Transverse colon (tissue), 4 donors: ENCODE results near the gene ZNF446. TPM values are rescaled to one million over a fixed set of nuclear protein-coding genes. Genes with fewer than 3 reads are reported as not detected.
A peak's percentile ranks its signal among the peaks of the same experiment; 100 is the strongest.

ENCODE experiments used
- DNase-seq: peaks from one replicate; pipeline ENCODE4 v3.0.0-alpha.2; 2019
- H3K27ac ChIP-seq, 4 donors: fragments of 200-600 bp; sonication (generic); 2 replicates each; pipeline ENCODE4 v1.5.1; 2016 to 2018; ENCODE audit warnings: inconsistent platforms in 4 of 4
- H3K27me3 ChIP-seq: fragments of 200-600 bp; sonication (generic); 2 replicates; pipeline ENCODE4 v1.5.1; 2017; ENCODE audit warnings: inconsistent platforms
- H3K36me3 ChIP-seq, 4 donors: fragments of 200-600 bp; sonication (generic); 2 replicates each; pipeline ENCODE4 v1.5.1; 2017 to 2019; ENCODE audit warnings: inconsistent platforms in 4 of 4
- H3K4me1 ChIP-seq, 4 donors: fragments of 200-600 bp; sonication (generic); 2 replicates each; pipeline ENCODE4 v1.5.1; 2017 to 2020; ENCODE audit warnings: inconsistent platforms in 4 of 4
- H3K4me3 ChIP-seq, 4 donors: fragments of 200-600 bp; sonication (generic); 1 replicate in 1 of 4; 2 replicates in 3 of 4; pipeline versions ENCODE4 v1.5.1 to v1.6.1; 2017 to 2019; ENCODE audit warnings: inconsistent platforms in 4 of 4
- H3K9me3 ChIP-seq, 2 donors: fragments of 200-600 bp; sonication (generic); 2 replicates each; pipeline ENCODE4 v1.5.1; 2017 to 2019; ENCODE audit warnings: inconsistent platforms in 2 of 2
- EP300 ChIP-seq: sonication (generic); formaldehyde crosslinking; IDR thresholded peaks from one replicate; pipeline ENCODE4 v1.6.1; 2017; ENCODE audit warnings: antibody characterized with exemption, low read depth
- POLR2A ChIP-seq: fragments of 450-650 bp; IDR thresholded peaks from one replicate; pipeline ENCODE4 v1.6.1; 2016; ENCODE audit warnings: antibody characterized with exemption, mild to moderate bottlenecking, moderate library complexity
- POLR2AphosphoS5 ChIP-seq, 3 donors: sonication (generic); formaldehyde crosslinking; IDR thresholded peaks; one replicate each; pipeline ENCODE4 v1.6.1; 2016; ENCODE audit warnings: antibody characterized with exemption in 3 of 3
- WGBS, 2 donors: methylation state at CpG; one replicate each; pipeline ENCODE4 v1.1.5; 2018; ENCODE audit warnings: low coverage in 1 of 2; 5-methylcytosine and 5-hydroxymethylcytosine counted together
- in situ Hi-C, 4 donors: fragments of 200-750 bp; cut with MboI; loops; one replicate each; pipeline versions ENCODE4 v1.15.0 to v1.15.1; 2017; ENCODE audit warnings: low sequenced_read_pairs in 3 of 4, low pct_ligation_motif_present in 1 of 4, low pct_unique_long_range_greater_than_20kb in 1 of 4
- intact Hi-C: fragments of 100-400 bp; cut with DNase I; formaldehyde crosslinking; loops from one replicate; pipeline ENCODE4 v1.15.1; 2023; ENCODE audit warnings: low total_unique reads
- total RNA-seq, 4 donors: library from RNA; depleted of rRNA; stranded (reverse); fragments of >200 nt; gene quantifications; one replicate each; pipeline ENCODE4 v1.1.0, GENCODE V29; 2016
- TF ChIP-seq, protein P1 (sequence below), 5 experiments: fragments of 200-600 bp in 3 of 5; fragments of 450-650 bp in 2 of 5; sonication (generic) in 3 of 5; IDR thresholded peaks; 1 replicate in 2 of 5; 2 replicates in 3 of 5; pipeline ENCODE4 v1.5.1; 2016 to 2017; ENCODE audit warnings: antibody characterized with exemption in 5 of 5, inconsistent platforms in 3 of 5, mild to moderate bottlenecking in 2 of 5, moderate library complexity in 1 of 5

ZNF446 gene
- total RNA-seq, 4 donors from 2014 or later, result 2.8 to 54.6 (median 18.1) TPM

DNA sequence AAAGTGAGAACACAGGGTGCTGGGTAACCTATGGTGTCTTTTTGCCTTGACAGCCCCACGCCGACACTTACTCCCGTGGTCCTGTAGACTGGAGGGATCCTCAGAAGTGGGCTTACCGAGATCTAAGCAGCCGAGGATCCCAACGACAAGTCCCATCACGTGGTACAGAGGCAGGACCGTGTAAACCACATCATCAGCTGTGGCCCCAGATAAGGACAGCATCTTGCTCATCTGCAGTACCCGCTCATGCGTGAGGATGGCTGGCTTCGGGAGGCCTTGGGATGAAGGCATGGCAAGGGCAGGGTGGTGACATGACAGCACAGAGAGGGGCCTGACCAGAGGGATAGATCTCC is 33.6 kb downstream of the ZNF446 start:
- intact Hi-C loops (no loop called here), in situ Hi-C loops (no loop called here)
- no peaks in the 10 kb centered on the region for H3K36me3 ChIP-seq
- H3K4me1 ChIP-seq, result peaks cover 7 to 26% (median 20%) of the 10 kb centered on the region in 4 donors
- no peaks in the 10 kb centered on the region for H3K9me3 ChIP-seq
- no peak for DNase-seq
- H3K27ac ChIP-seq, result no peak overlapping the region
- TF ChIP-seq POLR2AphosphoS5 (IDR thresholded peaks at IDR 0.05), result no peak
- no peak for TF ChIP-seq EP300
- 93% methylated on average over 11 of the region's 11 CpGs; no CpG with 5 or more reads in 1 of the 2 donors for WGBS, 2 donors
- H3K27me3 ChIP-seq, result no peaks in the 10 kb centered on the region
- H3K4me3 ChIP-seq, result no peak overlapping the region

DNA sequence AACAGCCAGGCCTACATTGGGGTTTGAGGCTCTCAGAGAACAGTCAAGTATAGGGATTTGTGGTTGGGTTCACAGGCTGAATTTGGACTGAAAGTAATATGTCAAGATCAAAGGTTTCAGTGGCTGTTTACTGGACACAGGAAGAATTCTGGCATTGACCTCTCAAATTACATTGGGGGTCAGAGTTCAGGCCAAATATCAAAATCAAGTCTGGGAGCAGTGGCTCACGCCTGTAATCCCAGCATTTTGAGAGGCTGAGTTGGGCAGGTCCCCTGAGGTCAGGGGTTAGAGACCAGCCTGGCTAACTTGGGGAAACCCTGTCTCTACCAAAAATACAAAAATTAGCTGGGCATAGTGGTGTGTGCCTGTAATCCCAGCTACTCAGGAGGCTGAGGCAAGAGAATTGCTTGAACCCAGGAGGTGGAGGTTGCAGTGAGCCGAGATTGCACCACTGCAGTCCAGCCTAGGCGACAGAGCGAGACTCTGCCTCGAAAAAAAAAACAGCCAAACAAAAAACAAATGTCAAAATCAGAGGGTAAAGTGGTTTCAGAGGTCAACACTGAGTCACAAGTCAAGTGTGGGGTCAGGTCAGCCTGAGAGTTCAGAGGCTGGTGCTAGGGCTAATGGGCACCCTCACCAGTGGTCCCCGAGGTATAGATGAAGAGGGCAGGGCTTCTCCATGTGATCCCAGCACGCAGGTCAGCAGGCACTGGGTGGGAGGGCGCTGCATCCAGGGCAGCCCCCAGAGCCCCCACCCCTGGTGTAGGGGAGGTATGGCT is 34.1 kb downstream of the ZNF446 start:
- WGBS, 2 donors, result 82 to 90% methylated on average over 4 to 8 of the region's 8 CpGs
- intact Hi-C loops, result no loop called here

GRCh38 chr19:58511353-58512208 is 35.4 kb downstream of the ZNF446 start, which contains the start of gene SLC27A5:
Gene SLC27A5, minus strand, starts transcription at chr19:58511992. Its CDS starts 37 bp downstream, at chr19:58511955.
- Histone ChIP-seq H3K4me1 (peaks cover 10 to 27% (median 21%) of the 10 kb centered on the region in 4 donors), H3K36me3 (no peaks in the 10 kb centered on the region), H3K27me3 (no peaks in the 10 kb centered on the region), H3K4me3 (no peak within 1 kb of the TSS), H3K9me3 (no peaks in the 10 kb centered on the region), H3K27ac (no peak within 1 kb of the TSS)
- in situ Hi-C loops, result no loop called here
- TF ChIP-seq POLR2A (peak; percentile 13), POLR2AphosphoS5 (IDR thresholded peaks at IDR 0.05) (peak in 1 of 3 donors; percentile 7), EP300 (no peak)
- TF ChIP-seq, protein P1, sequence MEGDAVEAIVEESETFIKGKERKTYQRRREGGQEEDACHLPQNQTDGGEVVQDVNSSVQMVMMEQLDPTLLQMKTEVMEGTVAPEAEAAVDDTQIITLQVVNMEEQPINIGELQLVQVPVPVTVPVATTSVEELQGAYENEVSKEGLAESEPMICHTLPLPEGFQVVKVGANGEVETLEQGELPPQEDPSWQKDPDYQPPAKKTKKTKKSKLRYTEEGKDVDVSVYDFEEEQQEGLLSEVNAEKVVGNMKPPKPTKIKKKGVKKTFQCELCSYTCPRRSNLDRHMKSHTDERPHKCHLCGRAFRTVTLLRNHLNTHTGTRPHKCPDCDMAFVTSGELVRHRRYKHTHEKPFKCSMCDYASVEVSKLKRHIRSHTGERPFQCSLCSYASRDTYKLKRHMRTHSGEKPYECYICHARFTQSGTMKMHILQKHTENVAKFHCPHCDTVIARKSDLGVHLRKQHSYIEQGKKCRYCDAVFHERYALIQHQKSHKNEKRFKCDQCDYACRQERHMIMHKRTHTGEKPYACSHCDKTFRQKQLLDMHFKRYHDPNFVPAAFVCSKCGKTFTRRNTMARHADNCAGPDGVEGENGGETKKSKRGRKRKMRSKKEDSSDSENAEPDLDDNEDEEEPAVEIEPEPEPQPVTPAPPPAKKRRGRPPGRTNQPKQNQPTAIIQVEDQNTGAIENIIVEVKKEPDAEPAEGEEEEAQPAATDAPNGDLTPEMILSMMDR (IDR thresholded peaks at IDR 0.05), result no peak
- DNase-seq, result peak; percentile 56
- 50 to 92% methylated on average over 1 to 17 of the region's 25 CpGs for WGBS, 2 donors
- intact Hi-C loops, result no loop called here

More for the DNA sequence above, 34.1 kb downstream of the ZNF446 start:
- in situ Hi-C loops, result no loop called here
- H3K4me1 ChIP-seq, result peaks cover 10 to 27% (median 21%) of the 10 kb centered on the region in 4 donors
- H3K4me3 ChIP-seq, result no peak overlapping the region
- no peak for TF ChIP-seq POLR2A
- TF ChIP-seq, protein P1 (IDR thresholded peaks at IDR 0.05), result no peak
- no peak for TF ChIP-seq EP300
- no peak for TF ChIP-seq POLR2AphosphoS5 (IDR thresholded peaks at IDR 0.05)
- H3K9me3 ChIP-seq, result no peaks in the 10 kb centered on the region
- H3K36me3 ChIP-seq, result no peaks in the 10 kb centered on the region
- no peaks in the 10 kb centered on the region for H3K27me3 ChIP-seq
- no peak overlapping the region for H3K27ac ChIP-seq
- no peak for DNase-seq

- in situ Hi-C loops, result no loop called here
- 75 to 83% methylated on average over 2 to 10 of the region's 10 CpGs for WGBS, 2 donors
- peak overlapping the region; percentile 48 to 84 (median 80) for H3K27ac ChIP-seq
- H3K4me1 ChIP-seq, result peaks cover 19 to 36% (median 28%) of the 10 kb centered on the region in 4 donors
- intact Hi-C loops, result no loop called here
- TF ChIP-seq POLR2A (no peak), POLR2AphosphoS5 (IDR thresholded peaks at IDR 0.05) (no peak), EP300 (no peak)
- TF ChIP-seq, protein P1 (IDR thresholded peaks at IDR 0.05), result no peak
- H3K9me3 ChIP-seq, result no peaks in the 10 kb centered on the region
- H3K27me3 ChIP-seq, result no peaks in the 10 kb centered on the region
- DNase-seq, result no peak
- peaks cover 0 to 6% (median 0%) of the 10 kb centered on the region in 4 donors for H3K36me3 ChIP-seq
- no peak overlapping the region for H3K4me3 ChIP-seq
Measured at GRCh38 chr19:58513213-58513693, 37.1 kb downstream of the ZNF446 start.
